CD4-positive, alpha-beta memory T cell (primary cell): ENCODE results near the gene PTCHD1. TPM values are rescaled to one million over a fixed set of nuclear protein-coding genes. Genes with fewer than 3 reads are reported as not detected.

Experiments
- CTCF ChIA-PET: fragments of 350-600 bp; sonication (Branson Sonifier 250); formaldehyde crosslinking; loops from one replicate; lab custom pipeline; 2021; ENCODE audit warnings: inconsistent platforms; ENCODE audit not compliant: partially characterized antibody; lab: Charles Lee
- POLR2A ChIA-PET: fragments of 350-600 bp; sonication (Branson Sonifier 250); formaldehyde crosslinking; loops from one replicate; lab custom pipeline; 2021; ENCODE audit not compliant: partially characterized antibody; lab: Charles Lee
- DNase-seq, 5 donors: peaks; one replicate each; pipeline versions ENCODE4 v3.0.0 to v3.0.0-alpha.2; 2020 to 2022; ENCODE audit warnings: mixed read lengths in 1 of 5
- H3K27ac ChIP-seq: one replicate; pipeline ENCODE4 v1.7.0; 2013; ENCODE audit warnings: low read depth, low read length
- H3K27me3 ChIP-seq: 2 replicates; pipeline ENCODE4 v1.7.0; 2013; ENCODE audit warnings: mild to moderate bottlenecking, low read length, moderate library complexity; ENCODE audit not compliant: insufficient read depth
- H3K36me3 ChIP-seq: 2 replicates; pipeline ENCODE4 v1.7.0; 2013; ENCODE audit warnings: mild to moderate bottlenecking, low read length, moderate library complexity; ENCODE audit not compliant: insufficient read depth
- H3K4me1 ChIP-seq: 2 replicates; pipeline ENCODE4 v1.7.0; 2013; ENCODE audit warnings: mild to moderate bottlenecking, low read length, moderate library complexity; ENCODE audit not compliant: insufficient read depth
- H3K4me3 ChIP-seq, 2 donors: one replicate each; pipeline ENCODE4 v1.7.0; 2013; ENCODE audit warnings: low read length in 2 of 2, mild to moderate bottlenecking in 1 of 2
- H3K9me3 ChIP-seq, 2 donors: one replicate each; pipeline ENCODE4 v1.7.0; 2013; ENCODE audit warnings: low read length in 2 of 2, control low read depth in 1 of 2; ENCODE audit not compliant: control insufficient read depth in 1 of 2
- H3K27ac Mint-ChIP-seq, 7 donors: one replicate each; pipeline ENCODE4 v1.8.0; 2020 to 2021; ENCODE audit warnings: mixed read lengths in 7 of 7, mild to moderate bottlenecking in 6 of 7, inconsistent platforms in 3 of 7, moderate library complexity in 3 of 7
- H3K27me3 Mint-ChIP-seq, 2 donors: one replicate each; pipeline ENCODE4 v1.8.0; 2020 to 2021; ENCODE audit warnings: mixed read lengths in 2 of 2
- H3K36me3 Mint-ChIP-seq, 2 donors: one replicate each; pipeline ENCODE4 v1.8.0; 2020 to 2021; ENCODE audit warnings: mixed read lengths in 2 of 2, inconsistent platforms in 1 of 2, mild to moderate bottlenecking in 1 of 2
- H3K4me1 Mint-ChIP-seq, 4 donors: one replicate each; pipeline ENCODE4 v1.8.0; 2020 to 2021; ENCODE audit warnings: mixed read lengths in 4 of 4, mild to moderate bottlenecking in 1 of 4
- H3K4me3 Mint-ChIP-seq, 8 donors: one replicate each; pipeline ENCODE4 v1.8.0; 2020 to 2021; ENCODE audit warnings: mixed read lengths in 8 of 8, mild to moderate bottlenecking in 7 of 8, moderate library complexity in 6 of 8, inconsistent platforms in 3 of 8
- H3K9me3 Mint-ChIP-seq, 8 donors: one replicate each; pipeline ENCODE4 v1.8.0; 2020 to 2021; ENCODE audit warnings: mixed read lengths in 8 of 8, mild to moderate bottlenecking in 5 of 8, inconsistent platforms in 3 of 8, moderate library complexity in 1 of 8
- intact Hi-C: fragments of 100-400 bp; cut with micrococcal nuclease; formaldehyde crosslinking; loops from one replicate; pipeline ENCODE4 v1.15.1; 2023
- polyA plus RNA-seq, 2 donors: library from polyadenylated mRNA; unstranded; fragments of 300-500 nt; fragmentation: Illumina TruSeq; gene quantifications; one replicate each; pipeline ENCODE4 v1.2.3, GENCODE V29; 2021
- total RNA-seq, 2 experiments: library from RNA; stranded (reverse); gene quantifications; one replicate each; pipeline ENCODE4 v1.2.3, GENCODE V29; 2021

Gene PTCHD1
- total and polyA plus RNA-seq, 4 experiments from 2014 or later: not detected

GRCh38 chrX:23398570-23398969, 63.9 kb downstream of the PTCHD1 start:
- no peak overlapping the region for H3K27ac Mint-ChIP-seq

GRCh38 chrX:23403849-23404248, 69.2 kb downstream of the PTCHD1 start:
- Histone ChIP-seq H3K27me3 (no peaks in the 10 kb centered on the region), H3K4me3 (no peak overlapping the region), H3K9me3 (no peaks in the 10 kb centered on the region), H3K27ac (no peak overlapping the region), H3K4me1 (no peaks in the 10 kb centered on the region), H3K36me3 (no peaks in the 10 kb centered on the region)
- ChIA-PET CTCF (no interaction called here), POLR2A (no interaction called here)
- H3K36me3 Mint-ChIP-seq: no peaks in the 10 kb centered on the region
- H3K4me1 Mint-ChIP-seq: no peaks in the 10 kb centered on the region
- no peak overlapping the region for H3K4me3 Mint-ChIP-seq
- intact Hi-C loops: no loop called here
- H3K9me3 Mint-ChIP-seq: peaks cover 0 to 3% (median 0%) of the 10 kb centered on the region in 8 donors
- DNase-seq: no peak
- H3K27me3 Mint-ChIP-seq: peaks cover 0 to 2% of the 10 kb centered on the region in 2 donors
- H3K27ac Mint-ChIP-seq: no peak overlapping the region

More at GRCh38 chrX:23398570-23398969, 63.9 kb downstream of the PTCHD1 start:
- Histone ChIP-seq H3K4me1 (no peaks in the 10 kb centered on the region), H3K36me3 (no peaks in the 10 kb centered on the region), H3K27ac (no peak overlapping the region), H3K9me3 (no peaks in the 10 kb centered on the region), H3K4me3 (no peak overlapping the region), H3K27me3 (no peaks in the 10 kb centered on the region)
- Mint-ChIP-seq H3K36me3 (no peaks in the 10 kb centered on the region), H3K9me3 (peaks cover 0 to 4% (median 0%) of the 10 kb centered on the region in 8 donors), H3K4me3 (no peak overlapping the region), H3K27me3 (peaks cover 0 to 2% of the 10 kb centered on the region in 2 donors), H3K4me1 (peaks cover 0 to under 1% (median 0%) of the 10 kb centered on the region in 4 donors)
- intact Hi-C loops: no loop called here
- DNase-seq: no peak
- CTCF ChIA-PET: no interaction called here
- POLR2A ChIA-PET: no interaction called here

GRCh38 chrX:23422912-23423311, 88.3 kb downstream of the PTCHD1 start:
- Histone ChIP-seq H3K36me3 (no peaks in the 10 kb centered on the region), H3K27me3 (no peaks in the 10 kb centered on the region), H3K27ac (no peak overlapping the region), H3K4me1 (no peaks in the 10 kb centered on the region), H3K9me3 (no peaks in the 10 kb centered on the region), H3K4me3 (no peak overlapping the region)
- Mint-ChIP-seq H3K27me3 (no peaks in the 10 kb centered on the region), H3K27ac (no peak overlapping the region), H3K36me3 (no peaks in the 10 kb centered on the region), H3K9me3 (peaks cover 0 to 57% (median 35%) of the 10 kb centered on the region in 8 donors), H3K4me3 (no peak overlapping the region), H3K4me1 (no peaks in the 10 kb centered on the region)
- ChIA-PET POLR2A (no interaction called here), CTCF (no interaction called here)
- intact Hi-C loops: no loop called here
- DNase-seq: no peak

- Mint-ChIP-seq H3K4me1 (no peaks in the 10 kb centered on the region), H3K36me3 (no peaks in the 10 kb centered on the region), H3K9me3 (peaks cover 0 to 11% (median 4%) of the 10 kb centered on the region in 8 donors), H3K27ac (no peak overlapping the region), H3K27me3 (peaks cover 0 to 2% of the 10 kb centered on the region in 2 donors), H3K4me3 (no peak overlapping the region)
- Histone ChIP-seq H3K4me1 (no peaks in the 10 kb centered on the region), H3K27me3 (no peaks in the 10 kb centered on the region), H3K27ac (no peak overlapping the region), H3K36me3 (no peaks in the 10 kb centered on the region), H3K9me3 (no peaks in the 10 kb centered on the region), H3K4me3 (no peak overlapping the region)
- DNase-seq: no peak
- CTCF ChIA-PET: no interaction called here
- intact Hi-C loops: no loop called here
- POLR2A ChIA-PET: no interaction called here
Measured at GRCh38 chrX:23434356-23434884, 99.8 kb downstream of the PTCHD1 start.

GRCh38 chrX:23435108-23435507, 100.5 kb downstream of the PTCHD1 start:
- CTCF ChIA-PET: no interaction called here
- H3K27me3 ChIP-seq: no peaks in the 10 kb centered on the region
- H3K4me3 ChIP-seq: no peak overlapping the region
- Mint-ChIP-seq H3K4me1 (no peaks in the 10 kb centered on the region), H3K27me3 (peaks cover 0 to 2% of the 10 kb centered on the region in 2 donors), H3K9me3 (peaks cover 0 to 11% (median 5%) of the 10 kb centered on the region in 8 donors), H3K36me3 (no peaks in the 10 kb centered on the region), H3K4me3 (no peak overlapping the region), H3K27ac (no peak overlapping the region)
- H3K27ac ChIP-seq: no peak overlapping the region
- no peaks in the 10 kb centered on the region for H3K9me3 ChIP-seq
- intact Hi-C loops: no loop called here
- no peaks in the 10 kb centered on the region for H3K36me3 ChIP-seq
- H3K4me1 ChIP-seq: no peaks in the 10 kb centered on the region
- POLR2A ChIA-PET: no interaction called here
- no peak for DNase-seq

GRCh38 chrX:23435575-23435974, 100.9 kb downstream of the PTCHD1 start:
- no peak overlapping the region for H3K4me3 ChIP-seq
- H3K27me3 Mint-ChIP-seq: peaks cover 0 to 2% of the 10 kb centered on the region in 2 donors
- no peaks in the 10 kb centered on the region for H3K9me3 ChIP-seq
- H3K36me3 Mint-ChIP-seq: no peaks in the 10 kb centered on the region
- H3K36me3 ChIP-seq: no peaks in the 10 kb centered on the region
- H3K4me1 Mint-ChIP-seq: no peaks in the 10 kb centered on the region
- H3K9me3 Mint-ChIP-seq: peaks cover 0 to 11% (median 4%) of the 10 kb centered on the region in 8 donors
- no peak for DNase-seq
- no peak overlapping the region for H3K27ac ChIP-seq
- ChIA-PET CTCF (no interaction called here), POLR2A (no interaction called here)
- no peaks in the 10 kb centered on the region for H3K4me1 ChIP-seq
- intact Hi-C loops: no loop called here
- H3K27ac Mint-ChIP-seq: no peak overlapping the region
- H3K27me3 ChIP-seq: no peaks in the 10 kb centered on the region
- H3K4me3 Mint-ChIP-seq: no peak overlapping the region

- ChIA-PET CTCF (no interaction called here), POLR2A (no interaction called here)
- Histone ChIP-seq H3K4me1 (no peaks in the 10 kb centered on the region), H3K36me3 (no peaks in the 10 kb centered on the region), H3K9me3 (no peaks in the 10 kb centered on the region), H3K27ac (no peak overlapping the region), H3K4me3 (no peak overlapping the region), H3K27me3 (no peaks in the 10 kb centered on the region)
- Mint-ChIP-seq H3K4me1 (no peaks in the 10 kb centered on the region), H3K27ac (no peak overlapping the region), H3K4me3 (no peak overlapping the region), H3K27me3 (peaks cover 0 to 2% of the 10 kb centered on the region in 2 donors), H3K9me3 (peaks cover 0 to 9% (median 7%) of the 10 kb centered on the region in 8 donors), H3K36me3 (no peaks in the 10 kb centered on the region)
- no peak for DNase-seq
- intact Hi-C loops: no loop called here
Measured at GRCh38 chrX:23436875-23437274, 102.2 kb downstream of the PTCHD1 start.
